Measurements from ENCODE around the gene LMNA.

DNA sequence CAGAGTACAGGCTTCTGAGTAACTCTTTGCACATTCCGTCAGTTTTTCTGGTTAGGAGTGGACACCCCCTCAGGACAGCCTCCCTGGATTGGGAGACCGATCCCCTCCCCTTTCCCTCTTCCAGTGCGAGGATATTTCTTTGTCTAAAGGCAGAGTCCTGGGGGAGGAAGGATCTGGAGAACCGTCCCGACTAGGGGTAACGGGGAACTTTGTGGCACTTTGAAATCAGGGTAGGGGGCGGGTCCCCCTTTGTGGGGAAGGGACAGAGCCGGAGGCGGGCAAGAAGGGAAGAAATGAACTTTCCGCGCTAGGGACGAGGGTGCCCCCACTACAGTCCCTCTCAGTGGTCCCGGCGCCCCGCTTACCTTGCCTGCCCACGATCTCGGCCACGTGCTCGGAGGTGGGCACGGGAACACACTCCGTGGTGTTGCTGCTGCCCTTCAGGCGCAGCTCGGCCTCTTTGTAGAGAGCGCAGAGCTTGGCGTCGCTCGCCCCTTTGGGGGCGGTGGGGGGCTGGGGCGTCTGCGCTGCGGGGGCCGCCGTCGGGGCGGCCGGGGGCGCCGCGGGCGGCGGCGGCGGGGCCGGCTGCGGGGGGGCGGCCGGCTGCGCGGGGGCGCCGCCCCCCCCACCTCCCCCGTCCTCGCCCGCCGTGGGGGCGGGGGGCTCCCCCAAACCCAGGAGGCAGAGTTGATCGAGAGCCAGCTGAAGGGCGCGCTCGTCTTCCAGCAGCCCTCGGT is 33.2 kb upstream of the LMNA start:
- TF ChIP-seq, protein P1, sequence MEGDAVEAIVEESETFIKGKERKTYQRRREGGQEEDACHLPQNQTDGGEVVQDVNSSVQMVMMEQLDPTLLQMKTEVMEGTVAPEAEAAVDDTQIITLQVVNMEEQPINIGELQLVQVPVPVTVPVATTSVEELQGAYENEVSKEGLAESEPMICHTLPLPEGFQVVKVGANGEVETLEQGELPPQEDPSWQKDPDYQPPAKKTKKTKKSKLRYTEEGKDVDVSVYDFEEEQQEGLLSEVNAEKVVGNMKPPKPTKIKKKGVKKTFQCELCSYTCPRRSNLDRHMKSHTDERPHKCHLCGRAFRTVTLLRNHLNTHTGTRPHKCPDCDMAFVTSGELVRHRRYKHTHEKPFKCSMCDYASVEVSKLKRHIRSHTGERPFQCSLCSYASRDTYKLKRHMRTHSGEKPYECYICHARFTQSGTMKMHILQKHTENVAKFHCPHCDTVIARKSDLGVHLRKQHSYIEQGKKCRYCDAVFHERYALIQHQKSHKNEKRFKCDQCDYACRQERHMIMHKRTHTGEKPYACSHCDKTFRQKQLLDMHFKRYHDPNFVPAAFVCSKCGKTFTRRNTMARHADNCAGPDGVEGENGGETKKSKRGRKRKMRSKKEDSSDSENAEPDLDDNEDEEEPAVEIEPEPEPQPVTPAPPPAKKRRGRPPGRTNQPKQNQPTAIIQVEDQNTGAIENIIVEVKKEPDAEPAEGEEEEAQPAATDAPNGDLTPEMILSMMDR (conservative IDR thresholded peaks at IDR 0.05): no peak
- no peak for TF ChIP-seq EZH2 (IDR thresholded peaks at IDR 0.05; ENCODE audit: low read depth)

All from PC-9 (cell line).